Stimulated activated CD4-positive, alpha-beta T cell treated with anti-CD3 and anti-CD28 coated beads, TNF-alpha, amount 100 ng/mL, for 4 hours (primary cell): ENCODE measurements around the gene CPED1.

Source experiments
- DNase-seq, 3 experiments: peaks; one replicate each; pipeline ENCODE4 v3.0.0-alpha.2; 2020; ENCODE audit warnings: low read depth in 3 of 3

CPED1 gene

GRCh38 chr7:121323515-121324302 lies 335.2 kb downstream of the CPED1 start:
- no peak for DNase-seq

DNA sequence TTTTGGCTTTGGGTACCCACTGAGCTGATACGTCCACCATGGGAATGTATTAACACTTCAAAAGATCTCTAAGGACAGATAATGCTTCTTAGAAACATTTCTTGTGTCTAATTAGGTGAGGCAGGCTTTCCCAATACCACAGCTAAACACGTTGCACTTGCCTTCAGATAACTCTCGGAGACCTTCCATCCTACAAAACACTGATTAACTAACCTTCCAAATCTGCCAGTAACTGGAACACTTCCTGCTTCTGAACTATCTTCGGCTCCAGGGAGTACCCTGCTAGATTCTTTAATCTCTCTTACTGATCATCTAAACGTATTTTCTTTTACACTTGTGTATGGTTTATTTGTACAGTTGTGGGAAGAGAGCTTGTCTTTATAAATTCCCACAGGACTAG lies 339.2 kb downstream of the CPED1 start:
- no peak for DNase-seq

DNA sequence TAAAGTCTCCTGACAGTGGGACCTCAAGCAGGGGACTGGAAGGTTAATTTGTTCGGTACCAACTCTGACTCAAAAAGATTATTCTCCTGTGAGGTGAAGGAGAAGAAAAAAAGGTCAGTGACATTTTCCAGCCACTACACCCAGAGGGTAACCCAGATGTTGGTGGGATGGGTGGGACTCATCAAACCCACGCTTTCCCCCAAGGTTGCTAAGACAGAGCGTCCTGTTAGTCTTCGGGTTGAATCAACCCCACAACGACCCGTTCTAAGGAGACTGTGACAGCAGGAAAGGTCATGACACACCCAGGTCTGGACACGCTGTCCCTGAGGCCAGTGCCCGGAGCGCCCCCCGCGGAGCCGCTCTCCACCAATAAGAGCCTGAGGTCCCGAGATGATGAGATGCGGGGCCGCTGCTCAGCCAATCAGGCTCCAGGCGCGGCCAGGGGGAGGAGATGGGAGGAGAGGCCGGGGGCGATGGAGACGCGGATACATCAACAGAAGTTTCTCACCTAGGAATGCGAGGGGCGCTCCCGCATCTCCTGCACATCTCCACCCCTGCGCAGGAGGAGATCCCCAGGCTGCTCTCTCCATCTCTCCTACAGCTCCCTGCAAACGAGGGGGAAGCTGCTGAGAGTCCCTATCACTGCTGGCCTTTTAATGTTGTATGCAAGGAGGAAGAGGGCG lies 340.1 kb downstream of the CPED1 start, which contains the start of gene WNT16:
WNT16 (plus strand) TSS at position 493 of the 683 bp plus-strand sequence. CDS start 293 bp downstream, outside the sequence.
- DNase-seq = no peak

GRCh38 chr7:121329191-121330052 lies 340.9 kb downstream of the CPED1 start:
- no peak for DNase-seq

- DNase-seq = no peak
Observed at GRCh38 chr7:121330053-121330833, 341.7 kb downstream of the CPED1 start.

DNA sequence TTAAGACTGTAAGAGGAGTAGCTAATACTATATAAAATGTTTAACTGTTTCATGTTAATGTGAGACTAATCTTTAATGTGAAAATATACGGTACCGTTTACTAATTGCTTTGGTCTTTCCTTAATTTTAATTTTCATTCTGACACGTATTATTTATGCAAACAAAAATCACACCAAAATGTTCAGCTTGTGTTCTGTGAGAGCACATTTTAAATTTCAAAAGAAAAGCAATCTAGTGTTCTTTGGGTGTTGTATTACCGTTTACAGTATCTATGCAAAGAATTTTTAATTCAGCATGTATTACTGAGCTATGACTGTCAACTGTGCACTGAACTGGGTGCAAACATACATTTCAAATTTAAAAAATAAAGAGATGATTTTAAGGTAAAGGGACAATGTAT lies 342.5 kb downstream of the CPED1 start:
- DNase-seq = no peak

- DNase-seq = no peak
Observed at GRCh38 chr7:121331574-121331973, 343.1 kb downstream of the CPED1 start.

GRCh38 chr7:121334376-121334775 lies 345.9 kb downstream of the CPED1 start:
- no peak for DNase-seq

GRCh38 chr7:121334875-121335648 lies 346.6 kb downstream of the CPED1 start:
- no peak for DNase-seq

DNA sequence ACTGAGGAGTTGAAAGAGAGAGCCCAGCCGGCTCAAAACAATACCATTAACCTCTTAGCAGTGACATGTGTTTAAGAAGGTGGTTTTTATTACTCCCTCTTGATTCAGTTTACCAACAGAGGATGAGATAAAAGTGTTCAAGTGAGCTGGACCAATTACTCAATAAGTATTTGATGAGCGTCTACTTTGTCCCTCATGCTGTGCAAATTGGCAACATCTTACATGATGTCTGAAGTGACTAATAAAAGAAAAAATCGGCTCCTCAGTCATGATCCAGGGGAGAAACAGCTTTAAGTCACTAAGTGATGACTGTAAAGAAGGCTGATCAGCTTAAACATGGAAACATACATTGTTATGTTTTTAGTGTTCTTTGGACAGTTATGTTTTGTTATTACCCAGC lies 348.1 kb downstream of the CPED1 start:
- DNase-seq = no peak

GRCh38 chr7:121337398-121337797 lies 348.9 kb downstream of the CPED1 start:
- DNase-seq = no peak

- no peak for DNase-seq
Observed at GRCh38 chr7:121339082-121339481, 350.6 kb downstream of the CPED1 start.

- no peak for DNase-seq
Observed at GRCh38 chr7:121341933-121342332, 353.4 kb downstream of the CPED1 start.

- no peak for DNase-seq
Observed at GRCh38 chr7:121342631-121343030, 354.1 kb downstream of the CPED1 start.

GRCh38 chr7:121343302-121343701 lies 354.8 kb downstream of the CPED1 start:
- no peak for DNase-seq

DNA sequence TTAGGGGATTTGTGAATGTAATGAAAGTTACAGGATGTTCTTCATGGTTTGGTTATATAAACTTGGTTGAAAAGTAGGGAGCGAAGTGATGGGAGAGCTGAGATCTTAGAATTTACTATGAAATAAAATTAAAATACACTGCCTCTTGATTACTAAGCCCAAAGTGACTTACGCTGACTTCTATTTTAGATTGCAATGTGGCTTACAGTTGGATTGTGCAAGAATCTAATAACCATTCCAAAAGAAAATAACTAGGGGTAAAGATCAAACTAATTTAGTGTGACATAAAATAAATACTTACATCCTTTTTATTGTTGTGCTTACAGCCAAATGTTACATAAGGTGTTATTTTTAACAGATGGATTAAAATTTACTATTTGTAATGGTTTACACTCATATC lies 355.6 kb downstream of the CPED1 start:
- no peak for DNase-seq

DNA sequence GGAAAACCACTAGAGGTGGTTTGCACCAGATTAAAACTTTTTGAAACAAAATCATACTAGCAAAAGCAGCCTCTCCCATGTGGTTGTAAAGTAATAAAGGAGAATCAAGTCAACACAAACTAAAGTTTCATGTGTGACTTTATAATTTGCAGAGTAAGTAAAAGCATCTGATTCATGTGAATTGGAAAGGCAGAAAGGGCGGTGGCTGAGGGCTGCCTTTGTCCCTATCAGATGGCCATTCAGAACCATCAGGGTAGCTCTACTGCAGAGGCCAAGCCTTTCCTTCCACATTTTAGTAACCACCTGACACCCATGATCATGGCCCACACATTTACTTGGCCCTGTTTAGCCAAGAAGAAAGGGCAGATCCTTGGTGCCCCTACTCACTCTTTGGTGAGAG lies 356.0 kb downstream of the CPED1 start:
- DNase-seq = no peak
